Cardiac fibroblast (primary cell): ENCODE results near the gene C4orf54.

ENCODE experiments used
- DNase-seq, 2 donors: peaks; one replicate each; pipeline versions ENCODE4 v3.0.0 to v3.0.0-alpha.2; 2010; ENCODE audit warnings: low read depth in 2 of 2
- H3K4me3 ChIP-seq, 2 donors: replicated peaks in 1 of 2; 1 replicate in 1 of 2; 2 replicates in 1 of 2; pipeline ENCODE4 v1.5.1; 2011; ENCODE audit warnings: low read depth in 2 of 2, low read length in 2 of 2, mild to moderate bottlenecking in 2 of 2, moderate library complexity in 1 of 2
- CTCF ChIP-seq: IDR thresholded peaks from one replicate; pipeline ENCODE4 v1.5.1; 2011; ENCODE audit warnings: low read depth, mild to moderate bottlenecking, low read length, inconsistent platforms

The C4orf54 gene

GRCh38 chr4:99654361-99654761, 3.3 kb downstream of the C4orf54 start:
- no peak overlapping the region for H3K4me3 ChIP-seq
- no peak for TF ChIP-seq CTCF
- DNase-seq: no peak

- no peak for DNase-seq
- TF ChIP-seq CTCF: no peak
- no peak overlapping the region for H3K4me3 ChIP-seq
Observed at GRCh38 chr4:99653916-99654315, 3.7 kb downstream of the C4orf54 start.

GRCh38 chr4:99652596-99653436, 4.8 kb downstream of the C4orf54 start:
- TF ChIP-seq CTCF: no peak
- no peak for DNase-seq
- no peak overlapping the region for H3K4me3 ChIP-seq

GRCh38 chr4:99651811-99652485, 5.7 kb downstream of the C4orf54 start:
- no peak for TF ChIP-seq CTCF
- no peak overlapping the region for H3K4me3 ChIP-seq
- DNase-seq: no peak

GRCh38 chr4:99651016-99651769, 6.4 kb downstream of the C4orf54 start:
- TF ChIP-seq CTCF: no peak
- no peak for DNase-seq
- H3K4me3 ChIP-seq: no peak overlapping the region

- DNase-seq: no peak
- no peak overlapping the region for H3K4me3 ChIP-seq
- no peak for TF ChIP-seq CTCF
Observed at GRCh38 chr4:99649778-99650177, 7.8 kb downstream of the C4orf54 start.
